ENCODE data around the gene CEP295NL.

DNA sequence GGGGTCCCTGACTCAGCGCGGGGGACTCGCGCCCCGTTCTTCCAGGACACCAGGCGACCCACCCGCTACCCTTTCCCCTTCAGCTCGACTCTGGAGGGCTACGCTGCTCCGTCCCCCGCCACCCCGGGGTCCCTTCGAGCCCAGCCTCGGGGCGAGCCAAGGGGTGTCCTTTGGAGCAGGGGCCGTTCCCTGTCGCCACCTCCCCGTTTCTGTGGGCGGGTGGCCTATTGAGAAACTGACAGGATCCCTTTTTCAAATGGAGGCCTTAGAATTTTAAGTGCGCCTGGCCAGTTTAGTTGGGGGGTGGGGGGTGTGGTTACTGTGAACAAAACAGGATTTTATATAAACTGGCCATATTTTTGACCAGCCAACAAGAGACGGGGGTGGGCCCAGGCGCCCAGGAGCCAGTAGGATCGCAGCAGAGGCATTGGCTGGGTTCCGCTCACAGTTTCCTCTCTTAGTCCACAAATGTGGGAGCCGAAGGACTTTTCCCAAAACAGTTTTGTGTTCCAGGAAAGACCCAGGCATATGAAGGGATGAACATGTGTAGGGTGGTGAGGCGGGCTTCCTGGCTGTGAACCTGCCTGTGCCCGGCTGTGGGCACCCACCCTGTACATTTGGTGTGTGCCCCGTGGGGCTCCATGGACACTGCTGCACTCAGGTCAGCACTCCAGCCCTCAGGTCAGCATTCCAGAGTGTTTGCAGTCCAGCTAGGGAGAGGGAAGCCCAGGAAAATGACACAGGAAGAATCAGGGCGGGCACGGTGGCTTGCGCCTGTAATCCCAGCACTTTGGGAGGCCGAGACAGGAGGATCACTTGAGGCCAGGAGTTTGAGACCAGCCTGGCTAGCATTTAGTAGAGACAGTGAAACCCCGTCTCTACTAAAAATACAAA, 22.9 kb upstream of the CEP295NL start:
- TF ChIP-seq, protein P1, sequence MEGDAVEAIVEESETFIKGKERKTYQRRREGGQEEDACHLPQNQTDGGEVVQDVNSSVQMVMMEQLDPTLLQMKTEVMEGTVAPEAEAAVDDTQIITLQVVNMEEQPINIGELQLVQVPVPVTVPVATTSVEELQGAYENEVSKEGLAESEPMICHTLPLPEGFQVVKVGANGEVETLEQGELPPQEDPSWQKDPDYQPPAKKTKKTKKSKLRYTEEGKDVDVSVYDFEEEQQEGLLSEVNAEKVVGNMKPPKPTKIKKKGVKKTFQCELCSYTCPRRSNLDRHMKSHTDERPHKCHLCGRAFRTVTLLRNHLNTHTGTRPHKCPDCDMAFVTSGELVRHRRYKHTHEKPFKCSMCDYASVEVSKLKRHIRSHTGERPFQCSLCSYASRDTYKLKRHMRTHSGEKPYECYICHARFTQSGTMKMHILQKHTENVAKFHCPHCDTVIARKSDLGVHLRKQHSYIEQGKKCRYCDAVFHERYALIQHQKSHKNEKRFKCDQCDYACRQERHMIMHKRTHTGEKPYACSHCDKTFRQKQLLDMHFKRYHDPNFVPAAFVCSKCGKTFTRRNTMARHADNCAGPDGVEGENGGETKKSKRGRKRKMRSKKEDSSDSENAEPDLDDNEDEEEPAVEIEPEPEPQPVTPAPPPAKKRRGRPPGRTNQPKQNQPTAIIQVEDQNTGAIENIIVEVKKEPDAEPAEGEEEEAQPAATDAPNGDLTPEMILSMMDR (IDR thresholded peaks at IDR 0.05; ENCODE audit: insufficient read depth, low read depth, low read length): no peak
- TF ChIP-seq EZH2 (IDR thresholded peaks at IDR 0.05; ENCODE audit: insufficient read depth, low read length): no peak
